Omental fat pad (tissue), 4 donors: ENCODE results near the gene SCN9A. TPM values are rescaled to one million over a fixed set of nuclear protein-coding genes. Genes with fewer than 3 reads are reported as not detected.

ENCODE experiments used
- ATAC-seq: fragments of 150-250 bp; one replicate; pipeline ENCODE4 v1.9.1; 2016; ENCODE audit warnings: mild to moderate bottlenecking, moderate library complexity; ENCODE audit not compliant: low FRiP score
- DNase-seq: peaks from one replicate; pipeline ENCODE4 v3.0.0-alpha.2; 2019; ENCODE audit warnings: low spot score
- CTCF ChIP-seq, 3 donors: fragments of 450-650 bp; IDR thresholded peaks; one replicate each; pipeline ENCODE4 v1.5.1; 2016 to 2017; ENCODE audit warnings: antibody characterized with exemption in 3 of 3, mild to moderate bottlenecking in 3 of 3, moderate library complexity in 2 of 3
- total RNA-seq, 4 donors: library from RNA; depleted of rRNA; stranded (reverse); fragments of >200 nt; gene quantifications; one replicate each; pipeline ENCODE4 v1.1.0, GENCODE V29; 2016

Gene SCN9A
- total RNA-seq, 4 donors from 2014 or later = 6.0 to 13.9 (median 7.1) TPM

GRCh38 chr2:166376488-166376828, 714 bp upstream of the SCN9A start:
- TF ChIP-seq CTCF (IDR thresholded peaks at IDR 0.05) = no peak
- ATAC-seq (no peak), DNase-seq (no peak)

- ATAC-seq = peak; percentile 16
- TF ChIP-seq CTCF (IDR thresholded peaks at IDR 0.05) = no peak
- no peak for DNase-seq
Observed at GRCh38 chr2:166375195-166375735, 479 bp downstream of the SCN9A start.

- no peak for ATAC-seq
- TF ChIP-seq CTCF (IDR thresholded peaks at IDR 0.05) = no peak
- no peak for DNase-seq
Observed at GRCh38 chr2:166373951-166374350, 1.8 kb downstream of the SCN9A start.

- DNase-seq = no peak
- ATAC-seq = no peak
- no peak for TF ChIP-seq CTCF (IDR thresholded peaks at IDR 0.05)
Observed at GRCh38 chr2:166373539-166373938, 2.2 kb downstream of the SCN9A start.

GRCh38 chr2:166373105-166373504, 2.6 kb downstream of the SCN9A start:
- no peak for TF ChIP-seq CTCF (IDR thresholded peaks at IDR 0.05)
- DNase-seq = no peak
- ATAC-seq = no peak

GRCh38 chr2:166372046-166372445, 3.7 kb downstream of the SCN9A start:
- DNase-seq (no peak), ATAC-seq (no peak)
- TF ChIP-seq CTCF (IDR thresholded peaks at IDR 0.05) = no peak

GRCh38 chr2:166365803-166366420, 9.8 kb downstream of the SCN9A start:
- no peak for TF ChIP-seq CTCF (IDR thresholded peaks at IDR 0.05)
- DNase-seq = no peak
- no peak for ATAC-seq
